SH-SY5Y (cell line): ENCODE results near the gene NPAS2.

ENCODE experiments used
- GATA2 ChIP-seq: IDR thresholded peaks from 2 replicates; pipeline ENCODE4 v1.6.1; 2011; ENCODE audit warnings: mild to moderate bottlenecking, low read depth, low read length
- GATA3 ChIP-seq: IDR thresholded peaks from 2 replicates; pipeline ENCODE4 v1.6.1; 2011; ENCODE audit warnings: low read depth, mild to moderate bottlenecking, low read length, moderate library complexity

- TF ChIP-seq GATA2 (no peak), GATA3 (no peak)
Measured at GRCh38 chr2:100842241-100842922, 22.4 kb downstream of the NPAS2 start.
